ENCODE results near the gene CSGALNACT2.
A peak's percentile ranks its signal among the peaks of the same experiment; 100 is the strongest.

DNA sequence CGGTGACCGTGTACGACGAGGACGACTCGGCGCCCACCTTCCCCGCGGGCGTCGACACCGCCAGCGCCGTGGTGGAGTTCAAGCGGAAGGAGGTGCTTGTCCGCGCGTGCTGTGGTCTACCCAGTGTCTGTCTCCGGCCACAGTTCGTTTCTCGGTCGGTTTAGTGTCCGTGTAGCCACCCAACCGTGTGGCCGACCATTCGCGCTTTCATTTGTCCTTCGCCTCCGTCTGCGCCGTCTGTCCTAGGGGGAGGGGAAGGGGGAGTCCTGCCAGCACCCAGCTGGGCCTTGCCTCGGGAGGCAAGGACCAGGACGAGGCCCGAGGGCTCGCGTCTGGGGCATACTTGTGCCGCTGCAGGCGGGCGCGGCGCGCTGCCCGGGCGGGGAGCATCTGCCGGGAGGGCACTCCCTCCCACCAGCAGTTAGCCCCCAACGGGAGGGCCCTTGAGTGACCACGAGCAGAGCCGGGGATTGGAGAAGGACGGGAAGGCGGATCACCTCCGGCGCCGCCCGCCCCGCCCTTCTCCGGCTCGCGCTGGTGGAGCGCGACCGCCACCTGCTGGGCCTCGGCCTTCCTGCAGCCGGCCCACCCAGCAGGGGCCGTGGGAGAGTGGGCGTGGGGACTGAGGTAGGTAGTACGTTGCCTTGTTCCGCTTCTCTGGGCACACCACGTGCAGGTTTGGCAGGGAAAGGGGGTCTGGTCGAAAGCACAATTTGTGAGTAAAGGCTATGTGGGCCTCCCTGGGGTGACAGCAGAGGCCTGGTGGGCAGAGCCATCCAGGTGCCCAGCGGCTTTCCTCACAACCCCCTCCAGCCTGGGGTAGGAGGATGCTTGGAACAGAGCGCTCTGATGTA, 32.9 kb upstream of the CSGALNACT2 start:
- TF ChIP-seq, protein P1, sequence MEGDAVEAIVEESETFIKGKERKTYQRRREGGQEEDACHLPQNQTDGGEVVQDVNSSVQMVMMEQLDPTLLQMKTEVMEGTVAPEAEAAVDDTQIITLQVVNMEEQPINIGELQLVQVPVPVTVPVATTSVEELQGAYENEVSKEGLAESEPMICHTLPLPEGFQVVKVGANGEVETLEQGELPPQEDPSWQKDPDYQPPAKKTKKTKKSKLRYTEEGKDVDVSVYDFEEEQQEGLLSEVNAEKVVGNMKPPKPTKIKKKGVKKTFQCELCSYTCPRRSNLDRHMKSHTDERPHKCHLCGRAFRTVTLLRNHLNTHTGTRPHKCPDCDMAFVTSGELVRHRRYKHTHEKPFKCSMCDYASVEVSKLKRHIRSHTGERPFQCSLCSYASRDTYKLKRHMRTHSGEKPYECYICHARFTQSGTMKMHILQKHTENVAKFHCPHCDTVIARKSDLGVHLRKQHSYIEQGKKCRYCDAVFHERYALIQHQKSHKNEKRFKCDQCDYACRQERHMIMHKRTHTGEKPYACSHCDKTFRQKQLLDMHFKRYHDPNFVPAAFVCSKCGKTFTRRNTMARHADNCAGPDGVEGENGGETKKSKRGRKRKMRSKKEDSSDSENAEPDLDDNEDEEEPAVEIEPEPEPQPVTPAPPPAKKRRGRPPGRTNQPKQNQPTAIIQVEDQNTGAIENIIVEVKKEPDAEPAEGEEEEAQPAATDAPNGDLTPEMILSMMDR (conservative IDR thresholded peaks at IDR 0.05; ENCODE audit: low read depth, low read length): peak; percentile 98
- TF ChIP-seq EZH2phosphoT487 (IDR thresholded peaks at IDR 0.05; ENCODE audit: borderline replicate concordance, low read length) (no peak), EZH2 (IDR thresholded peaks at IDR 0.05; ENCODE audit: low read length, unreplicated experiment) (no peak)
